ENCODE results near the gene HCN4. TPM values are rescaled to one million over a fixed set of nuclear protein-coding genes. Genes with fewer than 3 reads are reported as not detected.

HCN4 gene
- total RNA-seq, 4 donors from 2014 or later = 0.75 TPM; not detected in 3

- TF ChIP-seq CTCF (IDR thresholded peaks at IDR 0.05; ENCODE audit: low read depth) = no peak
Measured at GRCh38 chr15:73386886-73387506, 18.2 kb upstream of the HCN4 start.

GRCh38 chr15:73386238-73386637, 17.5 kb upstream of the HCN4 start:
- TF ChIP-seq CTCF (IDR thresholded peaks at IDR 0.05; ENCODE audit: low read depth) = no peak

- no peak for TF ChIP-seq CTCF (IDR thresholded peaks at IDR 0.05; ENCODE audit: low read depth)
Measured at GRCh38 chr15:73385205-73385604, 16.4 kb upstream of the HCN4 start.

GRCh38 chr15:73383310-73384189, 14.8 kb upstream of the HCN4 start:
- no peak for TF ChIP-seq CTCF (IDR thresholded peaks at IDR 0.05; ENCODE audit: low read depth)

GRCh38 chr15:73382115-73382514, 13.4 kb upstream of the HCN4 start:
- no peak for TF ChIP-seq CTCF (IDR thresholded peaks at IDR 0.05; ENCODE audit: low read depth)

DNA sequence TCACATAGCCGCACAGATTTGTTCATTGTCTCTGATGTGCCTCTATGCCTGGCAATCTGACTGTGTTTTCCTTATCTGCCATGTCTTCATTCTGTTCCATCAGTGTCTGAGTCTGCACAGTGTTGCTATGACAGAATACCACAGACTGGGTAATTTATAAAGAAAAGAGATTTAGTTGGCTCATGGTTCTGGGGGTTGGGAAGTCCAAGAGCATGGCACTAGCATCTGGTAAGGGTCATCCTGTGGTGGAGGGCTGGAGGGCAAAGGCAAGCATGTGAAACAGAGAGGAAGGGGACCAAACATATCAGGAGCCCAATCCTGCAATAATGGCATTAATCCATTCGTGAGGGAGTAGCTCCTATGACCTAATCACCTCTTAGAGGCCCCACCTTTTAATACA, 11.9 kb upstream of the HCN4 start:
- no peak for TF ChIP-seq CTCF (IDR thresholded peaks at IDR 0.05; ENCODE audit: low read depth)

DNA sequence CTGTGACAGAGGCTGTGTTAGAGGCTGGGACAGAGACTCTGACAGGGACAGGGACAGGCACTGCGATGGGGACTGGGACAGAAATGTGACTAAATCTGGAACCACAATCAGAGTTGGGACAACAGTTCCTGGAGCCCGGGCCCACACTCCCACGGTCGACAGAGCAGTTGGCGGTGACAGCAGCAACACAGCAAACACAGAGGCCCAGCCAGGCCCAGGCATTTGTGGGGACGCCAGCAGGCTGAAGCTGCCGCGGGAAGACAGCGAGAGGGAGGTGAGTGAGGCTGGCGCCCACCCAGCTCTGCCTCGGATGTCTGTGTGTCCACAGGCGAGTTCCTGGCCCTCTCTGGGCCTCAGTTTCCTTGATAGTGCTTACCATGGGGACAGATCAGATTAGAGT, 9.3 kb upstream of the HCN4 start:
- no peak for TF ChIP-seq CTCF (IDR thresholded peaks at IDR 0.05; ENCODE audit: low read depth)

Data from subcutaneous adipose tissue (tissue), 4 donors.